Endothelial cell of umbilical vein (primary cell): ENCODE measurements around the gene CCDC85C. TPM values are rescaled to one million over a fixed set of nuclear protein-coding genes. Genes with fewer than 3 reads are reported as not detected.

Source experiments
- BruUV-seq: library from RNA; stranded (reverse); fragments of 400-500 nt; replicated peaks from 2 replicates; lab custom pipeline; 2021; lab: Mats Ljungman, UMichigan
- CTCF ChIA-PET: fragments of 300-600, 350-600 bp; sonication (Branson Sonifier 250); formaldehyde crosslinking; loops from one replicate; lab custom pipeline; 2021; ENCODE audit warnings: antibody characterized with exemption, inconsistent platforms; lab: Charles Lee
- POLR2A ChIA-PET: fragments of 300-600, 350-600 bp; sonication (Branson Sonifier 250); formaldehyde crosslinking; loops from one replicate; lab custom pipeline; 2021; ENCODE audit warnings: antibody characterized with exemption, inconsistent platforms; lab: Charles Lee
- DNase-seq: peaks from one replicate; pipeline ENCODE4 v3.0.0-alpha.2; 2011; ENCODE audit warnings: low read depth, low spot score
- FAIRE-seq: peaks from 2 replicates; lab custom pipeline; 2011; peaks lifted over from hg19 to GRCh38; lab: Jason Lieb, UNC
- H2AFZ ChIP-seq: 2 replicates; pipeline ENCODE4 v1.6.0; 2012; ENCODE audit warnings: low read depth, low read length, control low read depth, inconsistent platforms
- H3K27ac ChIP-seq: 2 replicates; pipeline ENCODE4 v1.5.1; 2011; ENCODE audit warnings: low read depth, mild to moderate bottlenecking, control low read depth, low read length, moderate library complexity; ENCODE audit not compliant: insufficient read depth
- H3K27me3 ChIP-seq, 2 experiments: 2 replicates each; pipeline versions ENCODE4 v1.6.0 to v1.6.1; 2011; ENCODE audit warnings: low read length in 2 of 2, mixed read lengths in 1 of 2; ENCODE audit not compliant: control insufficient read depth in 2 of 2, insufficient read depth in 2 of 2
- H3K36me3 ChIP-seq, 2 experiments: 2 replicates in 1 of 2; 3 replicates in 1 of 2; pipeline ENCODE4 v1.5.1; 2011; ENCODE audit warnings: low read length in 2 of 2, mild to moderate bottlenecking in 1 of 2, moderate library complexity in 1 of 2; ENCODE audit not compliant: control insufficient read depth in 2 of 2, insufficient read depth in 2 of 2; ENCODE audit errors: extremely low read depth in 1 of 2
- H3K4me1 ChIP-seq: 3 replicates; pipeline ENCODE4 v1.5.1; 2011; ENCODE audit warnings: mild to moderate bottlenecking, low read length; ENCODE audit not compliant: control insufficient read depth, insufficient read depth; ENCODE audit errors: extremely low read depth
- H3K4me2 ChIP-seq: 2 replicates; pipeline ENCODE4 v1.6.1; 2011; ENCODE audit warnings: low read length, control low read depth, mixed read lengths; ENCODE audit not compliant: insufficient read depth
- H3K4me3 ChIP-seq, 3 experiments: fragments of 200-600 bp in 1 of 3; sonication (generic), shearing (Covaris generic) in 1 of 3; replicated peaks in 1 of 3; 2 replicates each; pipeline ENCODE4 v1.5.1; 2011 to 2016; ENCODE audit warnings: control low read depth in 3 of 3, low read length in 3 of 3, mild to moderate bottlenecking in 2 of 3, inconsistent platforms in 1 of 3, low read depth in 1 of 3, moderate library complexity in 1 of 3; ENCODE audit not compliant: insufficient read depth in 1 of 3
- H3K79me2 ChIP-seq: 2 replicates; pipeline ENCODE4 v1.6.0; 2012; ENCODE audit warnings: low read length, inconsistent platforms; ENCODE audit not compliant: control insufficient read depth, insufficient read depth
- H3K9ac ChIP-seq: replicated peaks from 2 replicates; pipeline ENCODE3; 2011; ENCODE audit warnings: low read length, control low read depth; ENCODE audit not compliant: insufficient read depth; ENCODE audit errors: extremely low read depth
- H3K9me1 ChIP-seq: replicated peaks from 3 replicates; pipeline ENCODE4 v1.6.0; 2011; ENCODE audit warnings: mild to moderate bottlenecking, low read length; ENCODE audit not compliant: control insufficient read depth, insufficient read depth; ENCODE audit errors: extremely low read depth
- H3K9me3 ChIP-seq: replicated peaks from 2 replicates; pipeline ENCODE4 v1.5.1; 2012; ENCODE audit warnings: low read length, inconsistent platforms; ENCODE audit not compliant: control insufficient read depth, insufficient read depth
- H4K20me1 ChIP-seq: replicated peaks from 2 replicates; pipeline ENCODE3; 2011; ENCODE audit warnings: mild to moderate bottlenecking, low read length; ENCODE audit not compliant: control insufficient read depth, insufficient read depth; ENCODE audit errors: extremely low read depth
- CTCF ChIP-seq, 2 donors: IDR thresholded peaks; 1 replicate in 1 of 2; 2 replicates in 1 of 2; pipeline ENCODE4 v1.5.1; 2011; ENCODE audit warnings: low read length in 2 of 2, mild to moderate bottlenecking in 2 of 2, moderate library complexity in 2 of 2, control low read depth in 1 of 2, inconsistent platforms in 1 of 2, low read depth in 1 of 2; ENCODE audit not compliant: insufficient read depth in 1 of 2; ENCODE audit errors: extremely low read depth in 1 of 2
- FOS ChIP-seq: IDR thresholded peaks from 2 replicates; pipeline ENCODE4 v1.6.1; 2011; ENCODE audit warnings: mild to moderate bottlenecking, low read length, moderate library complexity, borderline replicate concordance; ENCODE audit not compliant: insufficient read depth
- GATA2 ChIP-seq: IDR thresholded peaks from 2 replicates; pipeline ENCODE4 v1.7.0; 2011; ENCODE audit warnings: low read depth, mild to moderate bottlenecking, moderate library complexity, mixed read lengths, low read length; ENCODE audit not compliant: insufficient read length, insufficient read depth
- JUN ChIP-seq: IDR thresholded peaks from 2 replicates; pipeline ENCODE4 v1.6.1; 2011; ENCODE audit warnings: borderline replicate concordance, low read depth; ENCODE audit not compliant: insufficient read length, insufficient read depth
- MAX ChIP-seq: IDR thresholded peaks from 2 replicates; pipeline ENCODE4 v1.6.1; 2011; ENCODE audit not compliant: insufficient read depth, insufficient read length
- MYC ChIP-seq: IDR thresholded peaks from one replicate; pipeline ENCODE4 v1.6.1; 2011; ENCODE audit warnings: mild to moderate bottlenecking, low read depth, low read length
- POLR2A ChIP-seq: IDR thresholded peaks from 2 replicates; pipeline ENCODE4 v1.6.1; 2012; ENCODE audit warnings: low read depth, mild to moderate bottlenecking, control low read depth, low read length
- POLR2AphosphoS5 ChIP-seq: IDR thresholded peaks from 2 replicates; pipeline ENCODE4 v1.6.1; 2012; ENCODE audit warnings: low read depth, mild to moderate bottlenecking, control low read depth, low read length, moderate library complexity; ENCODE audit not compliant: insufficient read depth
- dilution Hi-C: fragments of 300-500 bp; cut with MboI; formaldehyde crosslinking; loops from one replicate; pipeline ENCODE4 v1.15.0; 2019; ENCODE audit warnings: low sequenced_read_pairs; ENCODE audit not compliant: extremely low pct_ligation_motif_present
- intact Hi-C: fragments of 100-400 bp; cut with micrococcal nuclease; formaldehyde crosslinking; loops from one replicate; pipeline ENCODE4 v1.10.0; 2022
- polyA plus RNA-seq, 4 experiments: library from polyadenylated mRNA; depleted of rRNA in 3 of 4; stranded (reverse) in 3 of 4; unstranded in 1 of 4; fragments of >200 nt; gene quantifications; 2 replicates each; pipeline versions ENCODE4 v1.2.1 to v1.2.3, GENCODE V29; 2011 to 2012; ENCODE audit warnings: missing spikeins in 1 of 4
- total RNA-seq: library from RNA; stranded (reverse); gene quantifications from 2 replicates; pipeline ENCODE4 v1.2.3, GENCODE V29; 2021

CCDC85C gene
- total and polyA plus RNA-seq, 2 donors (not counting 3 experiments of a cell fraction or from before 2014, with no cell fraction given), result 7.5 to 17.8 TPM

- no peak for DNase-seq
- no peak overlapping the region for H2AFZ ChIP-seq
- H3K9ac ChIP-seq, result no peak overlapping the region
- POLR2A ChIA-PET, result no interaction called here
- H4K20me1 ChIP-seq, result no peaks in the 10 kb centered on the region
- no peaks in the 10 kb centered on the region for H3K36me3 ChIP-seq
- H3K4me3 ChIP-seq, result no peak overlapping the region
- no peaks in the 10 kb centered on the region for H3K9me1 ChIP-seq
- no peaks in the 10 kb centered on the region for H3K9me3 ChIP-seq
- H3K79me2 ChIP-seq, result no peaks in the 10 kb centered on the region
- H3K4me1 ChIP-seq, result peaks cover 17% of the 10 kb centered on the region
- intact Hi-C loops (no loop called here), dilution Hi-C loops (no loop called here)
- no peaks in the 10 kb centered on the region for H3K27me3 ChIP-seq
- CTCF ChIA-PET, result interaction anchor here (2.0 kb wide), 1 partner anchor 26 kb away, joined by 4 read pairs; no protein-coding TSS in a partner anchor
- no peak for TF ChIP-seq POLR2A
- no peak for TF ChIP-seq CTCF (IDR thresholded peaks at IDR 0.05; ENCODE audit: extremely low read depth in 1 of 2, insufficient read depth in 1 of 2, low read depth in 1 of 2, low read length in 2 of 2)
- no peak for TF ChIP-seq POLR2AphosphoS5
- TF ChIP-seq GATA2, result no peak
- TF ChIP-seq JUN, result no peak
- no peak for TF ChIP-seq FOS
- TF ChIP-seq MAX, result no peak
- TF ChIP-seq MYC, result no peak
- BruUV-seq, result no TSS peak
- no peak for FAIRE-seq
- no peak overlapping the region for H3K4me2 ChIP-seq
- H3K27ac ChIP-seq, result no peak overlapping the region
These were observed 15.0 kb downstream of the CCDC85C start for GRCh38 chr14:99589031-99589441.
